ENCODE measurements around the gene ROBO1.

- TF ChIP-seq CTCF (optimal IDR thresholded peaks at IDR 0.05 in 1 of 3, IDR thresholded peaks at IDR 0.05 in 1 of 3, conservative IDR thresholded peaks at IDR 0.05 in 1 of 3; ENCODE audit: extremely low read depth in 1 of 3, insufficient read depth in 2 of 3, low read length in 3 of 3) (no peak), EZH2 (IDR thresholded peaks at IDR 0.05; ENCODE audit: low read length) (no peak)
Measured at GRCh38 chr3:79380581-79380980, 387.2 kb downstream of the ROBO1 start.
